ENCODE data around the gene CHP1. TPM values are rescaled to one million over a fixed set of nuclear protein-coding genes. Genes with fewer than 3 reads are reported as not detected.

CHP1 gene
- total and polyA plus RNA-seq, 2 of the 8 experiments (the other 6 are each of a cell fraction or from before 2014, with no cell fraction given): 45.2 to 89.0 TPM

- CTCF ChIA-PET (ENCODE audit: partially characterized antibody): interaction anchor here (0.8 to 1.7 kb wide), 2 partner anchors 46 to 47 kb away, joined by 3 to 6 read pairs; partner anchors contain the start of genes NUSAP1 and OIP5
- H2BK20ac ChIP-seq (ENCODE audit: low read length): no peak overlapping the region
Observed at GRCh38 chr15:41285285-41285684, 54.2 kb downstream of the CHP1 start.

More at GRCh38 chr15:41285285-41285684, 54.2 kb downstream of the CHP1 start:
- Histone ChIP-seq H4K20me1 (replicated peaks in 1 of 2; ENCODE audit: control insufficient read depth in 1 of 2, insufficient read depth in 2 of 2, low read length in 2 of 2) (peaks cover 2 to 10% of the 10 kb centered on the region in 2 experiments), H3K4me2 (ENCODE audit: insufficient read depth in 1 of 2, low read depth in 2 of 2, low read length in 2 of 2) (peak overlapping the region; percentile 64 to 88), H3K9me3 (ENCODE audit: insufficient read depth in 2 of 2, low read depth in 1 of 2, low read length in 1 of 2) (no peaks in the 10 kb centered on the region), H3K14ac (ENCODE audit: insufficient read length) (no peak overlapping the region), H2BK5ac (ENCODE audit: low read depth, low read length) (0 out of 2 replicates have a peak overlapping the region, but pooled peaks have one; percentile 63), H2BK15ac (ENCODE audit: low read length) (no peak overlapping the region), H3K27ac (ENCODE audit: low read depth, low read length) (no peak overlapping the region), H4K91ac (replicated peaks; ENCODE audit: insufficient read length, low read length) (no peak overlapping the region), H3K4me3 (ENCODE audit: extremely low read depth in 1 of 4, insufficient read depth in 2 of 4, low read depth in 3 of 4, low read length in 4 of 4) (peak overlapping the region; percentile 76 to 95 (median 90)), H3K23me2 (ENCODE audit: low read depth, low read length) (0 out of 2 replicates have a peak, but pooled peaks cover 3% of the 10 kb centered on the region), H3K56ac (replicated peaks; ENCODE audit: insufficient read length, low read depth, low read length) (no peak overlapping the region), H2BK12ac (ENCODE audit: low read depth, low read length) (no peak overlapping the region; the same call in 1 of the 2 replicates), H3K36me3 (ENCODE audit: control insufficient read depth in 2 of 4, insufficient read depth in 4 of 4, low read length in 3 of 4) (peaks cover 13 to 48% (median 34%) of the 10 kb centered on the region in 4 experiments), H3K18ac (ENCODE audit: extremely low read depth, low read length) (no peak overlapping the region; the same call in 1 of the 2 replicates), H3K4me1 (replicated peaks in 1 of 4; ENCODE audit: control insufficient read depth in 3 of 4, insufficient read depth in 4 of 4, low read length in 3 of 4) (peaks cover 0 to 5% (median 2%) of the 10 kb centered on the region in 4 experiments; a peak in 3 of 7 replicates), H3K4ac (replicated peaks; ENCODE audit: insufficient read length, low read depth, low read length) (no peak overlapping the region), H3K9ac (replicated peaks in 1 of 4; ENCODE audit: extremely low read depth in 1 of 4, low read depth in 3 of 4, low read length in 3 of 4) (peak overlapping the region in 3 of 4 experiments; percentile 93 to 97 (median 96); a peak in 6 of 7 replicates), H3K23ac (ENCODE audit: insufficient read length) (no peak overlapping the region), H4K8ac (ENCODE audit: extremely low read depth, insufficient read depth, low read length) (no peak overlapping the region), H3K27me3 (replicated peaks in 1 of 4; ENCODE audit: control insufficient read depth in 3 of 4, extremely low read depth in 1 of 4, insufficient read depth in 3 of 4, low read length in 3 of 4) (no peaks in the 10 kb centered on the region), H2AK5ac (ENCODE audit: low read depth, low read length) (no peak overlapping the region; the same call in 1 of the 2 replicates), H2AFZ (ENCODE audit: low read length) (no peak overlapping the region), H4K5ac (ENCODE audit: insufficient read length, low read depth, low read length) (no peak overlapping the region), H3K79me1 (ENCODE audit: low read depth, low read length) (peaks cover 3% of the 10 kb centered on the region; the same call in 1 of the 2 replicates), H2BK120ac (replicated peaks; ENCODE audit: low read depth, low read length) (no peak overlapping the region), H3K79me2 (ENCODE audit: control insufficient read depth in 1 of 2, insufficient read depth in 2 of 2, low read length in 2 of 2) (peaks cover 11 to 50% of the 10 kb centered on the region in 2 experiments)
- TF ChIP-seq POLR2A (IDR thresholded peaks at IDR 0.05; ENCODE audit: control extremely low read depth in 1 of 2, low read depth in 2 of 2, low read length in 2 of 2) (peak in 1 of 2 experiments; percentile 55; a peak in 1 of 3 replicates), CHD2 (IDR thresholded peaks at IDR 0.05; ENCODE audit: low read length) (no peak), SIN3A (conservative IDR thresholded peaks at IDR 0.05 in 1 of 2, IDR thresholded peaks at IDR 0.05 in 1 of 2; ENCODE audit: low read depth in 1 of 2, low read length in 2 of 2) (peak in 1 of 2 experiments; percentile 60; a peak in 1 of 4 replicates), SP1 (IDR thresholded peaks at IDR 0.05; ENCODE audit: low read depth, low read length) (peak; percentile 74; the same call in 1 of the 2 replicates), TAF1 (IDR thresholded peaks at IDR 0.05; ENCODE audit: low read depth, low read length) (0 out of 2 replicates have a peak, but pooled peaks have one; percentile 33), RBBP5 (IDR thresholded peaks at IDR 0.05; ENCODE audit: borderline replicate concordance, low read depth, low read length) (no peak), HDAC2 (IDR thresholded peaks at IDR 0.05; ENCODE audit: borderline replicate concordance in 1 of 2, low read depth in 2 of 2, low read length in 2 of 2) (no peak), CBX8 (IDR thresholded peaks at IDR 0.05; ENCODE audit: borderline replicate concordance, low read depth, low read length) (no peak), POLR2AphosphoS5 (IDR thresholded peaks at IDR 0.05; ENCODE audit: low read depth, low read length) (peak; percentile 35; the same call in 1 of the 2 replicates), RFX5 (IDR thresholded peaks at IDR 0.05; ENCODE audit: borderline replicate concordance, low read depth, low read length) (no peak), SIRT6 (IDR thresholded peaks at IDR 0.05; ENCODE audit: low read length) (no peak), SIX5 (IDR thresholded peaks at IDR 0.05; ENCODE audit: low read depth, low read length) (no peak), MAFK (IDR thresholded peaks at IDR 0.05; ENCODE audit: low read depth, low read length) (no peak), JUND (IDR thresholded peaks at IDR 0.05; ENCODE audit: low read length) (no peak)
- no peak for DNase-seq (ENCODE audit: low read depth in 1 of 2, low spot score in 2 of 2)
- no peak for FAIRE-seq
- whole genome bisulfite sequencing, 2 experiments (ENCODE audit: extremely low coverage in 1 of 2, insufficient coverage in 1 of 2, insufficient read length in 1 of 2, insufficient replicate concordance in 2 of 2, low coverage in 1 of 2, low lambda C conversion rate in 2 of 2, missing lambda C conversion rate in 1 of 2): 27% methylated on average over 7 of the region's 7 CpGs; no CpG with 5 or more reads in 1 of the 2 experiments
- POLR2A ChIA-PET (ENCODE audit: partially characterized antibody): interaction anchor here (0.6 to 3.4 kb wide), 15 partner anchors 9 to 403 kb away, joined by 3 to 14 read pairs (median 3); partner anchors contain the start of genes CHP1, EXD1, NUSAP1 and OIP5
